ENCODE data around the gene ANKRD22. TPM values are rescaled to one million over a fixed set of nuclear protein-coding genes. Genes with fewer than 3 reads are reported as not detected.

ANKRD22 gene
- total and polyA plus RNA-seq, 2 donors (not counting 1 experiment from before 2014, with no cell fraction given), result 0.09 TPM; not detected in 1

- no peaks in the 10 kb centered on the region for H3K79me2 ChIP-seq (ENCODE audit: control insufficient read depth, insufficient read depth, low read length)
- TF ChIP-seq EZH2 (IDR thresholded peaks at IDR 0.05; ENCODE audit: borderline replicate concordance, insufficient read depth, low read depth, low read length, poor library complexity, severe bottlenecking), result no peak
- no peak for TF ChIP-seq CTCF (IDR thresholded peaks at IDR 0.05)
- WGBS (ENCODE audit: insufficient coverage), result no CpG with 5 or more reads among the region's 1 CpG
- POLR2A ChIA-PET, result no interaction called here
- H2AFZ ChIP-seq (ENCODE audit: insufficient read depth, low read depth, low read length, poor library complexity, severe bottlenecking), result no peak overlapping the region
- no peaks in the 10 kb centered on the region for H3K27me3 ChIP-seq (replicated peaks in 1 of 4; ENCODE audit: control extremely low read depth in 1 of 4, control insufficient read depth in 3 of 4, insufficient read depth in 4 of 4, low read length in 3 of 4)
- H3K9me3 ChIP-seq (ENCODE audit: control extremely low read depth in 1 of 3, control insufficient read depth in 2 of 3, insufficient read depth in 1 of 3, low read length in 2 of 3), result no peaks in the 10 kb centered on the region
- peaks cover 4% of the 10 kb centered on the region for H3K27me3 Mint-ChIP-seq
- no peak overlapping the region for H3K27ac ChIP-seq (ENCODE audit: low read length in 2 of 2)
- ATAC-seq (ENCODE audit: low read depth), result no peak
- CTCF ChIA-PET, result interaction anchor here (0.9 to 1.0 kb wide), 3 partner anchors 13 to 86 kb away, joined by 3 read pairs; no protein-coding TSS in a partner anchor
- no peak for DNase-seq
- H4K20me1 ChIP-seq (ENCODE audit: control insufficient read depth, insufficient read depth, low read length, poor library complexity, severe bottlenecking), result no peaks in the 10 kb centered on the region
- no peaks in the 10 kb centered on the region for H3K9me3 Mint-ChIP-seq (ENCODE audit: insufficient read depth)
- no peaks in the 10 kb centered on the region for H3K4me1 Mint-ChIP-seq
- no peak overlapping the region for H3K4me3 ChIP-seq (ENCODE audit: control extremely low read depth in 1 of 5, extremely low read depth in 1 of 5, insufficient read depth in 1 of 5, low read depth in 2 of 5, low read length in 4 of 5)
- intact Hi-C loops (cut with micrococcal nuclease), result no loop called here
- no peak overlapping the region for H3K27ac Mint-ChIP-seq
- no peak overlapping the region for H3K4me3 Mint-ChIP-seq
- H3K4me2 ChIP-seq (replicated peaks; ENCODE audit: low read depth, low read length, poor library complexity, severe bottlenecking), result no peak overlapping the region
- no peaks in the 10 kb centered on the region for H3K36me3 ChIP-seq (replicated peaks in 1 of 2; ENCODE audit: control extremely low read depth in 1 of 2, control insufficient read depth in 1 of 2, extremely low read depth in 1 of 2, insufficient read depth in 2 of 2, low read length in 1 of 2)
- no peak overlapping the region for H3K9ac ChIP-seq (ENCODE audit: low read length)
- no peaks in the 10 kb centered on the region for H3K4me1 ChIP-seq (ENCODE audit: control insufficient read depth in 2 of 2, insufficient read depth in 2 of 2, low read length in 2 of 2)
Observed at GRCh38 chr10:88848499-88848898, 3.1 kb downstream of the ANKRD22 start.

GRCh38 chr10:88843171-88843570 is 8.5 kb downstream of the ANKRD22 start:
- no peak overlapping the region for H3K27ac ChIP-seq (ENCODE audit: low read length in 2 of 2)
- CTCF ChIA-PET, result interaction anchor here (1.0 to 22.4 kb wide), 3 partner anchors 10 to 90 kb away, joined by 3 to 749 read pairs (median 4); no protein-coding TSS in a partner anchor

More at GRCh38 chr10:88843171-88843570, 8.5 kb downstream of the ANKRD22 start:
- ATAC-seq (ENCODE audit: low read depth), result no peak
- H3K79me2 ChIP-seq (ENCODE audit: control insufficient read depth, insufficient read depth, low read length), result no peaks in the 10 kb centered on the region
- H3K9ac ChIP-seq (ENCODE audit: low read length), result no peak overlapping the region
- H4K20me1 ChIP-seq (ENCODE audit: control insufficient read depth, insufficient read depth, low read length, poor library complexity, severe bottlenecking), result no peaks in the 10 kb centered on the region
- Mint-ChIP-seq H3K4me3 (no peak overlapping the region), H3K4me1 (no peaks in the 10 kb centered on the region), H3K27me3 (peaks cover 4% of the 10 kb centered on the region), H3K27ac (no peak overlapping the region), H3K9me3 (ENCODE audit: insufficient read depth) (no peaks in the 10 kb centered on the region)
- DNase-seq, result no peak
- H3K4me1 ChIP-seq (ENCODE audit: control insufficient read depth in 2 of 2, insufficient read depth in 2 of 2, low read length in 2 of 2), result no peaks in the 10 kb centered on the region
- WGBS (ENCODE audit: insufficient coverage), result 93% methylated on average over 2 of the region's 4 CpGs
- no peak overlapping the region for H3K4me2 ChIP-seq (replicated peaks; ENCODE audit: low read depth, low read length, poor library complexity, severe bottlenecking)
- TF ChIP-seq EZH2 (IDR thresholded peaks at IDR 0.05; ENCODE audit: borderline replicate concordance, insufficient read depth, low read depth, low read length, poor library complexity, severe bottlenecking) (no peak), CTCF (IDR thresholded peaks at IDR 0.05) (no peak)
- no peak overlapping the region for H2AFZ ChIP-seq (ENCODE audit: insufficient read depth, low read depth, low read length, poor library complexity, severe bottlenecking)
- no peaks in the 10 kb centered on the region for H3K27me3 ChIP-seq (replicated peaks in 1 of 4; ENCODE audit: control extremely low read depth in 1 of 4, control insufficient read depth in 3 of 4, insufficient read depth in 4 of 4, low read length in 3 of 4)
- no peak overlapping the region for H3K4me3 ChIP-seq (ENCODE audit: control extremely low read depth in 1 of 5, extremely low read depth in 1 of 5, insufficient read depth in 1 of 5, low read depth in 2 of 5, low read length in 4 of 5)
- POLR2A ChIA-PET, result no interaction called here
- intact Hi-C loops (cut with micrococcal nuclease), result no loop called here
- H3K9me3 ChIP-seq (ENCODE audit: control extremely low read depth in 1 of 3, control insufficient read depth in 2 of 3, insufficient read depth in 1 of 3, low read length in 2 of 3), result no peaks in the 10 kb centered on the region
- H3K36me3 ChIP-seq (replicated peaks in 1 of 2; ENCODE audit: control extremely low read depth in 1 of 2, control insufficient read depth in 1 of 2, extremely low read depth in 1 of 2, insufficient read depth in 2 of 2, low read length in 1 of 2), result no peaks in the 10 kb centered on the region
